GM23338 (cell line): ENCODE measurements around the gene PPM1H.

Experiments
- CTCF ChIP-seq, 2 experiments: fragments of 200-600 bp in 1 of 2; sonication (generic) in 1 of 2; conservative IDR thresholded peaks; 2 replicates each; pipeline versions ENCODE4 v1.5.1 to v1.6.1; 2016 to 2017; ENCODE audit warnings: antibody characterized with exemption in 2 of 2, low read depth in 2 of 2, mild to moderate bottlenecking in 2 of 2, moderate library complexity in 1 of 2
- ETS1 ChIP-seq: IDR thresholded peaks from 2 replicates; pipeline ENCODE4 v1.6.1; 2016; ENCODE audit warnings: antibody characterized with exemption
- EZH2 ChIP-seq: fragments of 200-600 bp; sonication (generic); IDR thresholded peaks from one replicate; pipeline ENCODE4 v1.8.0; 2017; ENCODE audit warnings: antibody characterized with exemption, mild to moderate bottlenecking, low read depth; ENCODE audit not compliant: unreplicated experiment
- NANOG ChIP-seq: IDR thresholded peaks from 2 replicates; pipeline ENCODE4 v1.6.1; 2016; ENCODE audit warnings: antibody characterized with exemption, borderline replicate concordance
- POLR2AphosphoS5 ChIP-seq: IDR thresholded peaks from 2 replicates; pipeline ENCODE4 v1.6.1; 2016; ENCODE audit warnings: antibody characterized with exemption, low read depth

- TF ChIP-seq CTCF (conservative IDR thresholded peaks at IDR 0.05; ENCODE audit: low read depth in 2 of 2), result no peak
- TF ChIP-seq EZH2, result no peak
- TF ChIP-seq NANOG, result no peak
- TF ChIP-seq POLR2AphosphoS5, result no peak
- no peak for TF ChIP-seq ETS1
These were observed 242.1 kb downstream of the PPM1H start for GRCh38 chr12:62692884-62693283.
